HAP-1 (cell line): ENCODE results near the gene ARHGEF4.

Experiments used
- DNase-seq, 2 experiments: peaks; one replicate each; pipeline ENCODE4 v3.0.0-alpha.2; 2016 to 2020; ENCODE audit warnings: low spot score in 2 of 2
- H3K27me3 ChIP-seq: fragments of 250-450 bp; sonication (Bioruptor Pico); 2 replicates; pipeline ENCODE4 v1.5.1; 2020; ENCODE audit warnings: low read depth, mild to moderate bottlenecking, moderate library complexity
- H3K36me3 ChIP-seq: fragments of 250-450 bp; sonication (Bioruptor Pico); replicated peaks from 2 replicates; pipeline ENCODE4 v1.5.1; 2020; ENCODE audit warnings: mild to moderate bottlenecking
- H3K4me1 ChIP-seq: fragments of 250-450 bp; sonication (Bioruptor Pico); 2 replicates; pipeline ENCODE4 v1.5.1; 2020; ENCODE audit warnings: mild to moderate bottlenecking
- H3K4me3 ChIP-seq: fragments of 250-450 bp; sonication (Bioruptor Pico); 2 replicates; pipeline ENCODE4 v1.5.1; 2020; ENCODE audit warnings: mild to moderate bottlenecking, moderate library complexity
- H3K9me3 ChIP-seq: fragments of 250-450 bp; sonication (Bioruptor Pico); 2 replicates; pipeline ENCODE4 v1.5.1; 2020; ENCODE audit warnings: mild to moderate bottlenecking, moderate library complexity
- in situ Hi-C: fragments of 300-500 bp; cut with MboI; formaldehyde crosslinking; loops from 3 replicates; pipeline ENCODE4 v1.14.3; 2020; ENCODE audit warnings: low sequenced_read_pairs, inconsistent platforms, mixed read lengths

The ARHGEF4 gene

DNA sequence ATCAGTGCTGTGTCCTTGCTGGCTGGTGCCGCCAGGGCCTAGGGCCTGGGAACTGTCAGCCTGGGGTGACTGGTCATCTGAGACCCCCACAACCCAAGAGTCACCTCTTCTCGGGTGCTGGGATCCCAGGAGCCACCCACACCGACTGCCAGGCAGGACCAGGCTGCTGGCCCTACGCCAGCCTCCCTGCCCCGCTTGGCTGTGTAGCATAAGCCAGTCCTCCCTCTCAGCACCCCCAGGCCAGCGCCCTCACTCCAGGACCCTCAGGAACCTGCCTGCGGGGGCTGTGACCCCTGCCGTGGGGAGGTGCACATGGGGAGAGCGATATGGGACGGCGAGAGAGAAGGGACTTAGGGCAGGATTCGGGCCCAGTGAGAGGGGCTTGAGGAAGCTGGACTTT, 9.5 kb downstream of the ARHGEF4 start:
- Histone ChIP-seq H3K36me3 (no peaks in the 10 kb centered on the region), H3K27me3 (no peaks in the 10 kb centered on the region), H3K9me3 (no peaks in the 10 kb centered on the region), H3K4me1 (no peaks in the 10 kb centered on the region), H3K4me3 (no peak overlapping the region)
- DNase-seq, result no peak
- in situ Hi-C loops, result no loop called here

GRCh38 chr2:130846686-130847375, 10.1 kb downstream of the ARHGEF4 start:
- H3K36me3 ChIP-seq, result no peaks in the 10 kb centered on the region
- no peaks in the 10 kb centered on the region for H3K9me3 ChIP-seq
- no peak overlapping the region for H3K4me3 ChIP-seq
- in situ Hi-C loops, result no loop called here
- no peaks in the 10 kb centered on the region for H3K4me1 ChIP-seq
- DNase-seq, result no peak
- H3K27me3 ChIP-seq, result no peaks in the 10 kb centered on the region

GRCh38 chr2:130847776-130848525, 11.2 kb downstream of the ARHGEF4 start:
- H3K27me3 ChIP-seq, result no peaks in the 10 kb centered on the region
- DNase-seq, result no peak
- H3K4me3 ChIP-seq, result no peak overlapping the region
- in situ Hi-C loops, result no loop called here
- H3K36me3 ChIP-seq, result no peaks in the 10 kb centered on the region
- H3K4me1 ChIP-seq, result no peaks in the 10 kb centered on the region
- H3K9me3 ChIP-seq, result no peaks in the 10 kb centered on the region

- in situ Hi-C loops, result no loop called here
- Histone ChIP-seq H3K4me1 (no peaks in the 10 kb centered on the region), H3K36me3 (no peaks in the 10 kb centered on the region), H3K9me3 (no peaks in the 10 kb centered on the region), H3K4me3 (no peak overlapping the region), H3K27me3 (no peaks in the 10 kb centered on the region)
- DNase-seq, result no peak
Observed at GRCh38 chr2:130848526-130849210, 12.0 kb downstream of the ARHGEF4 start.

DNA sequence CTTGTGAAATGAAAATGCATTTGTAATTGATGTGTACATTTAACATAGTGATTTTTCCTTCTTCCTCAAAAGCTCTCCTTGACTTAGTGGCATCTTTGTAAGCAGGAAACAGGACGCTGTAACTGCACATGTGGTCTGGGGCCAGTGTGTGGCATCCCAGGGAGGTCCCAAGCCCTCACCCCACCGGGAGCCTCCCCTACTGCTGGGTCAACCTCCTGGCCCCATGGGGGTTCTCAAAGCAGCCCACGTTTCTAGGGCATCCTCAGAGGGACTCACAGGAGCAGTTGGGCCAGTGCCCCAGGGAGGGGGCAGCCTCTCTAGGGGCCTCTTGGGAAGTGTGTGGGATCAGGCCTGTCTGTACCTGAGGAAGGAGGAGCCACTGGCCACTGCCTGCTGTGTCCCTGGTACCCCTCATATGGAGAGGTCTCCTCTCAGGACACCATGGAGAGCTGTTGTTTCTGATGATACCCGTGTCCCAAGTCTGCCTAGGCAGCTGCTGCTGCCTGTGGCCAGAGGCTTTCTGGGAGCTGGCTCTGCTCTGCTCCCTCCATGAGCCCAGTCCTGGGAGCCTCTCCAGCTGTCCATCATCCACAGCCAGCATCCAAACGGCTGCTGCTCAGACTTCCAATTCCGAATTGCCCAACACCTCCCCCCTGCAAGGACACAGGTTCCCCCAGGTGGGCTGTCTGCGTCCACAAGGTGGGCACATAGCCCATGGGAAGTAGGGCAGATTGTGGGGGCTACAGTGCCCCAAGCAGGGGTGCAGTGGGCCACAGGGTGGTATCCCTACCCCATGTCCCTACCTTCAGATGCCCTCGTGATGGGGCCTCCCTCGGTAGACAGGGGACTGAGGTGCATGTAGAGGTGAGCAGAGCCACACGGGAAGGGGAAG, 13.4 kb downstream of the ARHGEF4 start:
- no peaks in the 10 kb centered on the region for H3K36me3 ChIP-seq
- H3K9me3 ChIP-seq, result no peaks in the 10 kb centered on the region
- no peaks in the 10 kb centered on the region for H3K4me1 ChIP-seq
- H3K27me3 ChIP-seq, result no peaks in the 10 kb centered on the region
- in situ Hi-C loops, result no loop called here
- no peak overlapping the region for H3K4me3 ChIP-seq
- no peak for DNase-seq

DNA sequence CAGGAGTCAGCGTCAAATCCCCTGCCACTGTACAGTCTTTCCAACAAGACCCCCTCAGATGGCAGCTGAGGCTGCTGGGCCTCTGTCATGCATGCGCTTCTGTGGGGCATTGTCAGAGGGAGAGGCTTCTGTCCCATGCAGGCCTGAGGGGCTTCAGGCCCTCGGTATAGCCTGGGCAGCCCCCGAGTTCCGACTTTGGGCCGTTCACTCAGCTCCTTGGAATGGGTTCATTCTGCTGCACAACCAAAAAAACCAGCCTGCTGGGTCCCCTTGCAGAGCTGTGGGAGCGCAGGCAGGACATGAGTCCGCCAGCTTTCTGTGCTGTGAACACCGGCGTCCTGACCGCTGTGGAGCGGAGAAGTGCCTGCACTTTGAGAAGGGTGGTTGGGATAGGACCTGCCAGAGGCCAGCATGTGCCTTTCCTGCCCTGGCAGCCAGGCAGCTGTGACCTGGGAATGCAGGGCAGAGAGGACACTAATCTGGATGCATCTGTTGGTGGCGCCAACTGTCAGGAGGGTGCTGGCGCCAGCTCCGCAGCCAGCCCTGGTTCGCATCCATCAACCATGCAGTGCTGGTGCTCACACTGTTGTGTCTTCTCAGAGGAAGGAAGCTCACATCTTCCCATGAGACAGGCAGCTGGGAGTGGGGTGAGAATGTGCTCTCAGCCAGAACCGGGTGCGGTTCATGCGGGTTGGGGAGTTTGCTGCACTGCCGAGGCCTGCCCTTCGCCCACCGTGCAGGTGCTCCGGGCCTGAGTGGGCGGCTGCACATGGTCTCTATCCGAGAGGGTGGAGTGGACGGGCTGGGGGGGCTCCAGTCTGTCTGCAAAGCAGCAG, 14.3 kb downstream of the ARHGEF4 start:
- Histone ChIP-seq H3K36me3 (no peaks in the 10 kb centered on the region), H3K4me3 (no peak overlapping the region), H3K4me1 (no peaks in the 10 kb centered on the region), H3K27me3 (no peaks in the 10 kb centered on the region), H3K9me3 (peaks cover 1% of the 10 kb centered on the region; the same call in 1 of the 2 replicates)
- in situ Hi-C loops, result no loop called here
- no peak for DNase-seq

DNA sequence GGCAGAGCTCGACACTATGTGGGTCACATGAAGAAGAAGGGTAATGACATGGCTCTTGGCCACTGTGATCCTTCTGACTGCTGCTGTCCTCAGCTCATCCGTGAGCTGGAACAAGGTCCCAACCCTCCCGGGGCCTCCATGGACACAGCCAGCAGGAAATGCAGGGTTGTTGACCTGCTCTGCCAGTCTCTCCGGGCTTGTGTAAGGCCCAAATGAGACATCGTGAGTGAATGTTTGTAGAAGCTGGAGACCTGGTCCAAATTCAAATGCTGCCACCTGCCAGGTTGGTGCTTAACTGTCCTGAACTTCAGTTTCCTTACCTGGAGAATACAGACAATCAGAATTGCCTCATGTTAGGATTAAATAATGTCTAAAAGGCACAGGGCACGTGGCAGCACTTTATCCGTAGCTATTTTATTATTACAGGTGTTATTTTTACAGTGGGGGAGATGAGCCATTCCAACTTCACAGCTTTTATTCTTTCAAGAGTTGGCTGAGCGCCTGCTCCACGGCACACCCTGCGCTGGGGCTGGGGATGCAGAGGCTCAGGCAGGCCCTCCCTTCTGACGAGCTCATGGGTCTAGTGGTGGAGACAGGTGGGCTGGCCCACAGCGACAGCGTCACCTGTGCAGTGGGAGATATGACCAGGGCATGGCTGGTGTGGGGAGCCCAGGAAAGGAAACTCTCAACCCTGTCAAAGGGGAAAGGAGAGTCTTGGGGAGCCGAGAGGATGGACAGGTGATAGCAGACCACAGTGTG, 15.1 kb downstream of the ARHGEF4 start:
- in situ Hi-C loops, result no loop called here
- Histone ChIP-seq H3K27me3 (no peaks in the 10 kb centered on the region), H3K4me3 (no peak overlapping the region), H3K4me1 (no peaks in the 10 kb centered on the region), H3K9me3 (peaks cover 2% of the 10 kb centered on the region; the same call in 1 of the 2 replicates), H3K36me3 (no peaks in the 10 kb centered on the region)
- DNase-seq, result no peak

- Histone ChIP-seq H3K4me1 (no peaks in the 10 kb centered on the region), H3K4me3 (no peak overlapping the region), H3K36me3 (no peaks in the 10 kb centered on the region), H3K9me3 (peaks cover 2% of the 10 kb centered on the region; the same call in 1 of the 2 replicates), H3K27me3 (no peaks in the 10 kb centered on the region)
- in situ Hi-C loops, result no loop called here
- no peak for DNase-seq
Observed at GRCh38 chr2:130852521-130853115, 15.9 kb downstream of the ARHGEF4 start.

DNA sequence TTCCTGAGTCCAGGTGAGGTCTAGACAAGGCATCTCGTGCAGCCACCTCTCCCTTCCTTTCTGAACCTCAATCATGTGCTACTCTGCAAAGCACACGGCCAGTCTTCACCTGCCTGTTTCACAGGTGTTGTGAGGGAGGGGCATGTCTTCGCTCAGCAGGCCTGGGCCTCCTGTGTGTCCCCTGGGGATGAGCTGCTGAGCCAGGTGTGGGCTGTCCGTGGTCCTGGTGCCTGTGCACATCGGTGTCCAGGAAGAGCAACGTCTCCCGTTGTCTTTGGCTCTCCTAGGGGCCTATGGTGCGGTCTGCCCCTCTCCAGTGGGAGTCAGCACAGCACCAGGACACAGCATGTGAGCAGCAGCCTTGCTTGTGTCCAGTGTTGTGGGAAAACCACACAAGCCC, 16.7 kb downstream of the ARHGEF4 start:
- Histone ChIP-seq H3K4me1 (no peaks in the 10 kb centered on the region), H3K9me3 (peaks cover 2% of the 10 kb centered on the region; the same call in 1 of the 2 replicates), H3K36me3 (no peaks in the 10 kb centered on the region), H3K4me3 (no peak overlapping the region), H3K27me3 (no peaks in the 10 kb centered on the region)
- in situ Hi-C loops, result no loop called here
- no peak for DNase-seq

GRCh38 chr2:130854301-130854700, 17.6 kb downstream of the ARHGEF4 start:
- Histone ChIP-seq H3K36me3 (no peaks in the 10 kb centered on the region), H3K4me3 (no peak overlapping the region), H3K27me3 (no peaks in the 10 kb centered on the region), H3K4me1 (no peaks in the 10 kb centered on the region), H3K9me3 (peaks cover 2% of the 10 kb centered on the region; the same call in 1 of the 2 replicates)
- in situ Hi-C loops, result no loop called here
- DNase-seq, result no peak

DNA sequence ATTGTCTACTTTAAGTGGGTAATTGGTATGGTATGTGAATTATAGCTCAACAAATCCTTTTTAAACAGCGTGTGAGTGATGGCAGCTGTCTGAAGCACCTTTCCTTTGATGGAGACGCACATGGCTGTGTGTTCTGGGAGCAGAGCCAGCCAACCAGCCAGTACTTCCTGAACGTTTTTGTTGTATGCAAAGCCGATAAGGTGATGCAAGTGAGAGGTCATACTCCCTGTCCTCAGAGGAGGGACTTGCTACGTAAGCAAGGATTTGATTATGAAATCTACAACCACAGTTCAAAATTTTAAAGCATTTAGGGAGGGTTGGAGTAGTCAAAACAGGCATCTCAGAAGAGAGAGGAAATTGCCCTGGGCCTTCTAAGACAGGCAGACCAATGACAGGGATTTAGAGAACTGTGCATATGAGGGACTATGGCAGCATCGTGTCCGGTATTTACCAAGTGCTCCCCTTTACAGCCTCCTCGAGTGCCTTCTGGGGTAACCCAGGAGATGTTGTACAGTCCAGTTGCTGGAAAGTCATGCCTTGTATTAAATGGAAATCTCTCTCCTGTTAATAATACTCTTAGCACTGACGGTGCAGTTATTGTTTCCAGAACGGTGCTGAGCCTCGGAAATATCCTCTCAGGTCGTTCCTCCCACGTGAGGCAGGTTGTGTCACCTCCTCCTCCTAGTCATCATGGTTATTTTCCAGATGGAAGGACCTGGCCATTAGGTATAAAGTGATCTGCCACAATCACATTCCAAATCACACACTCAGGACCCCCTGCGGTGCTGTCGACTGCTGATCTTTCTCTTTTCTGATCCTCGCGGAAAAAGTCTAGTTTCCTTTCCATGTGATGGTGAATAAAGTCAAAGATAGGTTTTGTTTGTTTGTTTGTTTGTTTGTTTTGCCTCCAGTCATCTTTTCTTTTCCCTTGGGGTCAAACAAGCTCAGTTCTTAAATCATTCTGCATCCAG, 28.4 kb downstream of the ARHGEF4 start:
- peak; percentile 32 to 48 for DNase-seq
- Histone ChIP-seq H3K36me3 (no peaks in the 10 kb centered on the region), H3K4me1 (peaks cover 3% of the 10 kb centered on the region), H3K4me3 (no peak overlapping the region), H3K27me3 (no peaks in the 10 kb centered on the region), H3K9me3 (no peaks in the 10 kb centered on the region)
- in situ Hi-C loops, result no loop called here
